Prostate gland (tissue), 2 donors: ENCODE data around the gene SCMH1.

Source experiments
- CTCF ChIP-seq, 4 experiments: fragments of 200-600 bp in 2 of 4; fragments of 450-650 bp in 2 of 4; sonication (generic) in 2 of 4; IDR thresholded peaks; 1 replicate in 3 of 4; 2 replicates in 1 of 4; pipeline ENCODE4 v1.5.1; 2016 to 2019; ENCODE audit warnings: antibody characterized with exemption in 4 of 4, mild to moderate bottlenecking in 2 of 4, moderate library complexity in 2 of 4
- POLR2A ChIP-seq: fragments of 450-650 bp; IDR thresholded peaks from one replicate; pipeline ENCODE4 v1.6.1; 2016; ENCODE audit warnings: antibody characterized with exemption, mild to moderate bottlenecking
- POLR2AphosphoS5 ChIP-seq: sonication (generic); formaldehyde crosslinking; IDR thresholded peaks from one replicate; pipeline ENCODE4 v1.6.1; 2017; ENCODE audit warnings: antibody characterized with exemption

- TF ChIP-seq CTCF (IDR thresholded peaks at IDR 0.05), result no peak
- TF ChIP-seq POLR2A, result no peak
- no peak for TF ChIP-seq POLR2AphosphoS5
These were observed 66.6 kb downstream of the SCMH1 start for GRCh38 chr1:41175546-41175945.
